DOHH2 (cell line): ENCODE data around the gene TLE3.

ENCODE experiments used
- H3F3A ChIP-seq: fragments of 200-600 bp; sonication (generic), shearing (Covaris generic); 2 replicates; pipeline ENCODE4 v1.6.0; 2016; ENCODE audit warnings: antibody characterized with exemption, mild to moderate bottlenecking; ENCODE audit not compliant: control insufficient read depth, insufficient read depth
- H3K27ac ChIP-seq: fragments of 200-600 bp; sonication (generic); 2 replicates; pipeline ENCODE4 v1.5.1; 2014; ENCODE audit warnings: low read depth, mild to moderate bottlenecking, low read length, moderate library complexity
- H3K27me3 ChIP-seq: fragments of 200-600 bp; sonication (generic); 2 replicates; pipeline ENCODE4 v1.6.1; 2014; ENCODE audit warnings: mild to moderate bottlenecking, low read length, mixed read lengths; ENCODE audit not compliant: control insufficient read depth
- H3K36me3 ChIP-seq: fragments of 200-600 bp; sonication (generic); 2 replicates; pipeline ENCODE4 v1.6.1; 2014; ENCODE audit warnings: mild to moderate bottlenecking, low read length, moderate library complexity, mixed read lengths; ENCODE audit not compliant: control insufficient read depth
- H3K4me1 ChIP-seq: fragments of 200-600 bp; sonication (generic); 2 replicates; pipeline ENCODE4 v1.6.1; 2014; ENCODE audit warnings: mild to moderate bottlenecking, low read length, mixed read lengths; ENCODE audit not compliant: control insufficient read depth
- H3K4me2 ChIP-seq: fragments of 200-600 bp; sonication (generic); 2 replicates; pipeline ENCODE4 v1.6.0; 2014; ENCODE audit warnings: mild to moderate bottlenecking, low read length, moderate library complexity
- H3K4me3 ChIP-seq: fragments of 200-600 bp; sonication (generic); 2 replicates; pipeline ENCODE4 v1.5.1; 2014; ENCODE audit warnings: mild to moderate bottlenecking, low read length, mixed read lengths
- H3K79me2 ChIP-seq: fragments of 200-600 bp; sonication (generic); 2 replicates; pipeline ENCODE4 v1.6.1; 2014; ENCODE audit warnings: mild to moderate bottlenecking, low read length, mixed read lengths; ENCODE audit not compliant: control insufficient read depth
- H3K9me2 ChIP-seq: fragments of 200-600 bp; sonication (generic); replicated peaks from 2 replicates; pipeline ENCODE4 v1.6.1; 2014; ENCODE audit warnings: mild to moderate bottlenecking, low read length, mixed read lengths; ENCODE audit not compliant: control insufficient read depth
- H3K9me3 ChIP-seq: fragments of 200-600 bp; sonication (generic); 2 replicates; pipeline ENCODE4 v1.6.1; 2014; ENCODE audit warnings: antibody characterized with exemption, low read length, mixed read lengths; ENCODE audit not compliant: control insufficient read depth, insufficient read depth
- H4K20me1 ChIP-seq: fragments of 200-600 bp; sonication (generic); 2 replicates; pipeline ENCODE4 v1.6.0; 2014; ENCODE audit warnings: low read depth, mild to moderate bottlenecking, antibody characterized with exemption, low read length, moderate library complexity; ENCODE audit not compliant: control insufficient read depth, insufficient read depth
- CTCF ChIP-seq: fragments of 200-600 bp; sonication (generic); IDR thresholded peaks from one replicate; pipeline ENCODE4 v1.5.1; 2014; ENCODE audit warnings: antibody characterized with exemption, mild to moderate bottlenecking, low read depth, low read length; ENCODE audit not compliant: poor library complexity, severe bottlenecking
- EZH2phosphoT487 ChIP-seq: fragments of 200-600 bp; sonication (generic); IDR thresholded peaks from 2 replicates; pipeline ENCODE4 v1.6.1; 2017; ENCODE audit warnings: borderline replicate concordance, mild to moderate bottlenecking, antibody characterized with exemption, low read length, moderate library complexity, mixed read lengths

Gene TLE3

GRCh38 chr15:70090436-70091296, 7.1 kb downstream of the TLE3 start:
- no peaks in the 10 kb centered on the region for H3K9me3 ChIP-seq
- H4K20me1 ChIP-seq: peaks cover 20% of the 10 kb centered on the region

GRCh38 chr15:70089692-70089971, 8.1 kb downstream of the TLE3 start:
- no peaks in the 10 kb centered on the region for H3K9me3 ChIP-seq
- H3K4me3 ChIP-seq: no peak overlapping the region
- H3K36me3 ChIP-seq: peaks cover 88% of the 10 kb centered on the region
- H4K20me1 ChIP-seq: peaks cover 11% of the 10 kb centered on the region; the same call in 1 of the 2 replicates
- TF ChIP-seq CTCF: no peak
- no peak for TF ChIP-seq EZH2phosphoT487
- no peaks in the 10 kb centered on the region for H3K9me2 ChIP-seq
- H3K27ac ChIP-seq: no peak overlapping the region
- no peak overlapping the region for H3K4me2 ChIP-seq
- H3K79me2 ChIP-seq: peaks cover 81% of the 10 kb centered on the region
- peaks cover 30% of the 10 kb centered on the region for H3K4me1 ChIP-seq
- no peaks in the 10 kb centered on the region for H3K27me3 ChIP-seq
- H3F3A ChIP-seq: 0 out of 2 replicates have a peak, but pooled peaks cover 5% of the 10 kb centered on the region

More at GRCh38 chr15:70090436-70091296, 7.1 kb downstream of the TLE3 start:
- H3K9me2 ChIP-seq: no peaks in the 10 kb centered on the region
- H3F3A ChIP-seq: 0 out of 2 replicates have a peak, but pooled peaks cover 5% of the 10 kb centered on the region
- H3K36me3 ChIP-seq: peaks cover 88% of the 10 kb centered on the region
- peaks cover 81% of the 10 kb centered on the region for H3K79me2 ChIP-seq
- no peak overlapping the region for H3K4me3 ChIP-seq
- H3K27ac ChIP-seq: no peak overlapping the region
- H3K4me2 ChIP-seq: no peak overlapping the region
- TF ChIP-seq EZH2phosphoT487: no peak
- no peak for TF ChIP-seq CTCF
- H3K27me3 ChIP-seq: no peaks in the 10 kb centered on the region
- peaks cover 30% of the 10 kb centered on the region for H3K4me1 ChIP-seq

GRCh38 chr15:70088887-70089691, 8.6 kb downstream of the TLE3 start:
- H3K27ac ChIP-seq: no peak overlapping the region
- H3K79me2 ChIP-seq: peaks cover 82% of the 10 kb centered on the region
- TF ChIP-seq EZH2phosphoT487 (no peak), CTCF (no peak)
- H4K20me1 ChIP-seq: peaks cover 13% of the 10 kb centered on the region; the same call in 1 of the 2 replicates
- peaks cover 88% of the 10 kb centered on the region for H3K36me3 ChIP-seq
- 0 out of 2 replicates have a peak, but pooled peaks cover 3% of the 10 kb centered on the region for H3F3A ChIP-seq
- H3K9me2 ChIP-seq: no peaks in the 10 kb centered on the region
- H3K4me2 ChIP-seq: no peak overlapping the region
- no peaks in the 10 kb centered on the region for H3K9me3 ChIP-seq
- peaks cover 33% of the 10 kb centered on the region for H3K4me1 ChIP-seq
- no peak overlapping the region for H3K4me3 ChIP-seq
- no peaks in the 10 kb centered on the region for H3K27me3 ChIP-seq
